Adipocyte (in vitro differentiated cells): ENCODE results near the gene LRMDA.
A peak's percentile ranks its signal among the peaks of the same experiment; 100 is the strongest.

ENCODE experiments used
- DNase-seq: peaks from one replicate; pipeline ENCODE4 v3.0.0-alpha.2; 2015; ENCODE audit warnings: low read depth
- H3K27me3 ChIP-seq: replicated peaks from 2 replicates; pipeline ENCODE4 v1.7.0; 2013; ENCODE audit warnings: mild to moderate bottlenecking, low read length, moderate library complexity; ENCODE audit not compliant: control insufficient read depth, insufficient read depth
- H3K36me3 ChIP-seq: 2 replicates; pipeline ENCODE4 v1.7.0; 2013; ENCODE audit warnings: low read length, mild to moderate bottlenecking, moderate library complexity; ENCODE audit not compliant: control insufficient read depth, insufficient read depth, severe bottlenecking
- H3K4me1 ChIP-seq: 2 replicates; pipeline ENCODE4 v1.7.0; 2013; ENCODE audit warnings: mild to moderate bottlenecking, low read length, moderate library complexity; ENCODE audit not compliant: control insufficient read depth, insufficient read depth
- H3K4me3 ChIP-seq: 2 replicates; pipeline ENCODE4 v1.7.0; 2013; ENCODE audit warnings: mild to moderate bottlenecking, low read length, moderate library complexity
- H3K9ac ChIP-seq: 2 replicates; pipeline ENCODE4 v1.7.0; 2013; ENCODE audit warnings: mild to moderate bottlenecking, low read length, moderate library complexity
- H3K9me3 ChIP-seq: 2 replicates; pipeline ENCODE4 v1.7.0; 2013; ENCODE audit warnings: mild to moderate bottlenecking, low read length, moderate library complexity; ENCODE audit not compliant: control insufficient read depth

LRMDA gene

GRCh38 chr10:75431180-75432111, at the start of gene LRMDA:
Gene LRMDA, plus strand, starts transcription at chr10:75431624.
- peak; percentile 27 for DNase-seq
- Histone ChIP-seq H3K9ac (peak within 1 kb of the TSS; percentile 86), H3K4me3 (peak within 1 kb of the TSS; percentile 87), H3K9me3 (no peaks in the 10 kb centered on the region), H3K27me3 (no peaks in the 10 kb centered on the region), H3K4me1 (peaks cover 27% of the 10 kb centered on the region), H3K36me3 (no peaks in the 10 kb centered on the region)

GRCh38 chr10:75386128-75386527, 45.3 kb upstream of the LRMDA start:
- H3K9ac ChIP-seq: no peak overlapping the region
- H3K4me3 ChIP-seq: no peak overlapping the region
- no peaks in the 10 kb centered on the region for H3K27me3 ChIP-seq
- peaks cover 7% of the 10 kb centered on the region for H3K36me3 ChIP-seq
- peaks cover 9% of the 10 kb centered on the region for H3K4me1 ChIP-seq
- DNase-seq: no peak
- peaks cover 8% of the 10 kb centered on the region for H3K9me3 ChIP-seq

GRCh38 chr10:75388082-75388481, 43.3 kb upstream of the LRMDA start:
- Histone ChIP-seq H3K36me3 (peaks cover 7% of the 10 kb centered on the region), H3K4me3 (no peak overlapping the region), H3K27me3 (no peaks in the 10 kb centered on the region), H3K4me1 (no peaks in the 10 kb centered on the region), H3K9ac (no peak overlapping the region), H3K9me3 (peaks cover 8% of the 10 kb centered on the region)
- DNase-seq: no peak

GRCh38 chr10:75390178-75390577, 41.2 kb upstream of the LRMDA start:
- Histone ChIP-seq H3K9ac (no peak overlapping the region), H3K4me3 (no peak overlapping the region), H3K4me1 (peaks cover 5% of the 10 kb centered on the region), H3K36me3 (peaks cover 15% of the 10 kb centered on the region), H3K9me3 (peaks cover 8% of the 10 kb centered on the region), H3K27me3 (no peaks in the 10 kb centered on the region)
- DNase-seq: no peak

- Histone ChIP-seq H3K4me3 (no peak overlapping the region), H3K27me3 (no peaks in the 10 kb centered on the region), H3K36me3 (peaks cover 8% of the 10 kb centered on the region), H3K9me3 (no peaks in the 10 kb centered on the region), H3K9ac (no peak overlapping the region), H3K4me1 (peaks cover 11% of the 10 kb centered on the region)
- DNase-seq: no peak
Observed at GRCh38 chr10:75392271-75392670, 39.2 kb upstream of the LRMDA start.

GRCh38 chr10:75392744-75393143, 38.7 kb upstream of the LRMDA start:
- Histone ChIP-seq H3K36me3 (peaks cover 8% of the 10 kb centered on the region), H3K9me3 (no peaks in the 10 kb centered on the region), H3K4me3 (no peak overlapping the region), H3K4me1 (peaks cover 11% of the 10 kb centered on the region), H3K9ac (no peak overlapping the region), H3K27me3 (no peaks in the 10 kb centered on the region)
- no peak for DNase-seq

- Histone ChIP-seq H3K9ac (no peak overlapping the region), H3K4me1 (peaks cover 11% of the 10 kb centered on the region), H3K4me3 (no peak overlapping the region), H3K27me3 (no peaks in the 10 kb centered on the region), H3K9me3 (no peaks in the 10 kb centered on the region), H3K36me3 (peaks cover 20% of the 10 kb centered on the region)
- DNase-seq: no peak
Observed at GRCh38 chr10:75394221-75394620, 37.2 kb upstream of the LRMDA start.

- Histone ChIP-seq H3K4me1 (peaks cover 11% of the 10 kb centered on the region), H3K36me3 (peaks cover 20% of the 10 kb centered on the region), H3K27me3 (no peaks in the 10 kb centered on the region), H3K9ac (peak overlapping the region; percentile 100), H3K4me3 (peak overlapping the region; percentile 95), H3K9me3 (no peaks in the 10 kb centered on the region)
- DNase-seq: peak; percentile 88
Observed at GRCh38 chr10:75395066-75395931, 36.1 kb upstream of the LRMDA start.

GRCh38 chr10:75395932-75396630, 35.3 kb upstream of the LRMDA start:
- Histone ChIP-seq H3K36me3 (peaks cover 20% of the 10 kb centered on the region), H3K4me3 (peak overlapping the region; percentile 95), H3K27me3 (no peaks in the 10 kb centered on the region), H3K4me1 (peaks cover 11% of the 10 kb centered on the region), H3K9ac (peak overlapping the region; percentile 100), H3K9me3 (no peaks in the 10 kb centered on the region)
- DNase-seq: peak; percentile 51

GRCh38 chr10:75396631-75397495, 34.6 kb upstream of the LRMDA start:
- peak overlapping the region; percentile 100 for H3K9ac ChIP-seq
- H3K4me3 ChIP-seq: peak overlapping the region; percentile 95
- peaks cover 11% of the 10 kb centered on the region for H3K4me1 ChIP-seq
- peak; percentile 59 for DNase-seq
- H3K27me3 ChIP-seq: no peaks in the 10 kb centered on the region
- no peaks in the 10 kb centered on the region for H3K9me3 ChIP-seq
- peaks cover 20% of the 10 kb centered on the region for H3K36me3 ChIP-seq
